Measurements from ENCODE around the gene ZNF669.
"Not testable (repeated sequence)": the region's sequence is repeated elsewhere in the genome, so short reads cannot be mapped to it uniquely, and the experiment has no call there.

The ZNF669 gene

GRCh38 chr1:247103859-247104591, at the start of gene ZNF669:
Gene ZNF669, minus strand, starts transcription at chr1:247104356. Its CDS starts 157 bp downstream, at chr1:247104199.
- DNase-seq, result peak; percentile 97

GRCh38 chr1:247147781-247148180, 43.6 kb upstream of the ZNF669 start:
- DNase-seq, result no peak

GRCh38 chr1:247147120-247147519, 43.0 kb upstream of the ZNF669 start:
- not testable (repeated sequence) for DNase-seq

GRCh38 chr1:247146671-247147070, 42.5 kb upstream of the ZNF669 start:
- no peak for DNase-seq

DNA sequence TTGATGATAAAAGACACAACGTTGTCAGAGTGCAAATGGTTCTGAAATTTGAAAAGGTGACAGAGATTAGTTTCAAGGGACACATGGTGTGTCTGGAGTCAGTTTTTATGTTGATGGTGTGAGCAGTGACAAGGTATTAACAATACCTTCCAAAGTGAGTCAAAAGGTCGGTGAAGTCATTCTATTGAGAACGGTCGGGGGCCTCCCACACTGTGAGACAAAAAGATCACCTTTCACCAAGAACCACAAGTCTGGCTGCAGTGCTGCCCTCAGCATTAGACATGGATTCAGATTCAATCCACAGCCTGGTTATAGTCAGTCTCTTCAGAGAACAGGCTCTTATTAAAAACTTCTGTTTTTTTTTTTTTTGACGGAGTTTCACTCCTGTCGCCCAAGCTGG, 41.1 kb upstream of the ZNF669 start:
- no peak for DNase-seq

DNA sequence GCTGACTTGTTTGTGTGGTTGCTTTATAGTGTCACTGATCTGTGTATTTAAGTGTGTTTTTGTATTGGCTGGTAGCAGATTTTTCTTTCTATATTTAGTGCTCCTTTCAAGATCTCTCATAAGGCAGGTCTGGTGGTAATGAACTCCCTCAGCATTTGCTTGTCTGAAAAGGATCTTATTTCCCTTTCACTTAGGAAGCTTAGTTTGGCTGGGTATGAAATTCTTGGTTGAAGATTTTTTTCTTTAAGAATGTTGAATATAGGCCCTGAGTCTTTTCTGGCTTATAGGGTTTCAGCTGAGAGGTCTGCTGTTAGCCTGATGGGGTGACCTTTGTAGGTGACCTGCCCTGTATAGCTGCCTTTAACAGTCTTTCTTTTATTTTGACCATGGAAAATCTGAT, 35.4 kb upstream of the ZNF669 start:
- DNase-seq, result not testable (repeated sequence)

DNA sequence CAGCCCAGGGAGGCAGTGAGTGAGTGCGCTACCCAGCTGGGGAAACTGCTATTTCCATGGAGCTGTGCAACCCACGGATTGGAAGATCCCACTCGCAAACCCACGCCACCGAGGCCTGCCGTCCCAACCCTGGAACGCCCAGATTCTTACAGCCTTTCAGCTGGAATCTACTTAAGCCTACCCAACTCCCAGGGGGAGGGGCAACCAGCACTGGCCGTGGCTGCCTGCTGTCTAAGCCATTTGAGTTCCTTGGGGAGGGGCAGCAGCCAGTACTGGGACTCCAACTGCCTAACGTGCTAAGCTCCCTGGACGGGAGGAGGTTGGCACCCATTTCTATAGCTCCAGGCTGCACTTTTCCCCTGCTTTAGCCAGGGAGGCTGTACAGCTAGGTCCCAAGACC, 27.1 kb upstream of the ZNF669 start:
- DNase-seq, result no peak

DNA sequence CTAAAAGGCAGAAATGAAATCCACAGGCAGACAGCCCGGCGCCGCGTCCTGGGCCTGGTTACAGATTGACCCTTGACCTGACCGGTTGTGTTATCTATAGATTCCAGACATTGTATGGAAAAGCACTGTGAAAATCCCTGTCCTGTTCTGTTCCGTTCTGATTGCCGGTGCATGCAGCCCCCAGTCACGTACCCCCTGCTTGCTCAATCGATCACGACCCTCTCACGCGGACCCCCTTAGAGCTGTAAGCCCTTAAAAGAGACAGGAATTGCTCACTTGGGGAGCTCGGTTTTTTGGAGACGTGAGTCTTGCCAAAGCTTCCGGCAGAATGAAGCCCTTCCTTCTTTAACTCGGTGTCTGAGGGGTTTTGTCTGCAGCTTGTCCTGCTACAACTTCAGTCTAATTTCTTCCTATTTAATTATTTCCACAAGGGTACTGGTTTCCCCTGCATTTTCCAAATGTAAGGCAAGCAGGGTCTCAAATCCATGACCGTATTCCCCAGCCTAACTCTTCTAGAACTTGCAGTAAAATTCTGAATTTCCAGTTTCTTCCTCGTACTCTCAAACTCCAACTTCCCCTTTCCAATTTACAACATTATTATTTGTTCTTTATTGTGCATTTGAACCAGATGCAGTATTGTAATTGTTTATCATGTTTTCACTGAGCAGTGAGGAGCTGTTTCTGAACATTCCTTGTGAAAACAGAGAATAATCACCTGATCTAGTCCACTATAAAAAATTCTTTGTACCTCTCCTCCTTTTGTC, 23.5 kb upstream of the ZNF669 start:
- peak; percentile 28 for DNase-seq

DNA sequence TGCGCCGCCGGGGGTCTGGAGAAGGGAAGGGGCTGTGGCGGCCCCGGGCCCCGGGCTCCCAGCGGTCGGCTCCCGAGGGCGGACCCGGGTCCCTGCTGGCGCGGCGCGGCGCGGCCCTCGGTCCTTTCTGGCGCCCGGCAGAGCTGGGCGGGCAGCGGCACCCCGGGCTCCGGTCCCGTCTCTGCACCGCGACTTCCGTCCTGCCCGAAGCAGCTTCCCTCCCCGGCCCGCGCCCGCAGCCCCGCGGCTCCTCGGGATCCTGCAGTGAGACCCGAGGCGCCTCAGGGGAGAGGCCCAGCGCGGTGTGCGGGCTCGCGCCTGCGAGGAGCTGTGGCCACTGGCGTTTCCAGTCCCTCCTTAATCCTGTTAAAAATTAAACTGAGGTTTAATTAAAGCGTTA, 22.4 kb upstream of the ZNF669 start:
- DNase-seq, result not testable (repeated sequence)

DNA sequence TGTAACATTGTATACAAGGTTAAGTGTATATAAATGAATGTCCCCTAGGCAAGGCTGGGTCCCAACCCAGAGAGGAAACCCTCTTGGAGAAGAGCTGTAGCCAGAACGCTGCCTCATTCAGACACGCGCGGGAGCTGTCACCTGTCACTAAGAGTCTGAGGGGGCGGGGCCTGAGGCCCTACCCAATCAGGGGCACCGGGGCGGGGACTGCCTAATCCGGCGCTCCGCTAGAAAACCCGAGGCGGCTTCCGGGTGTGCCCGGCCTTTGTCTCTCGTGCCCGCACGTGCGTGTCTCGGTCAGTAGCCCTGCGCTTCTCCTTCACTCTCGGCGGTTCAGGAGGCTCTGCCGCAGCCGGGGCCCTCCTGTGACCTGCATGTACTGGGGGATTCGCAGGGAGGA, 22.0 kb upstream of the ZNF669 start:
- DNase-seq, result not testable (repeated sequence)

DNA sequence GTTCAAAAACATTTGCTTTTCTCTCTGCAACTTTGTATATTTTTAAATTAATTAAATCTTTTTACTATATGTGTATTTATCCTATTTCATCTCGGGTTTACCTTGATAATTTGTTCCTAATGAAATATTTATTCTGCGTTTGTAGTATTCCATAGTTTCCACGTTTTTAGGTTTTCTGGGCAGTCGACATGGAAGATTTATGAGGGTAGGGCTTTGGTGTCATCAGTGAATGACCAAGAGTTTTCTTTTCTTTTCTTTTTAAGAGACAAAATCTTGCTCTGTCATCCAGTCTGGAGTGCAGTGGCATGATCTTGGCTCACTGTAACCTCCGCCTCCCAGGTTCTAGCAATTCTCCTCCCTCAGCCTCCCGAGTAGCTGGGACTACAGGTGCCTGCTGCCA, 17.2 kb upstream of the ZNF669 start:
- DNase-seq, result no peak

DNA sequence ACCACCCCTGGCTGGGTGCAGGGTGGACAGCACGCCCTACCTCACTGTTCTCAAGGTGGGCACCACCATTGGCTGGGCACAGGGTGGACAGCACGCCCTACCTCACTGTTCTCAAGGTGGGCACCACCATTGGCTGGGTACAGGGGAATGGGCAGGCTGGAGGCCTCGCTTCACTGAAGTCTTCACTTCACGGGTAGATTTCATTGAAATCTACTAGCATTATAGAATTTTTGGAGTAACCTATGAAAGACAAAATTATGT, 16.2 kb upstream of the ZNF669 start:
- DNase-seq, result not testable (repeated sequence)

- no peak for DNase-seq
These were observed 15.6 kb upstream of the ZNF669 start for GRCh38 chr1:247119600-247120407.

- peak; percentile 15 for DNase-seq
These were observed 14.8 kb upstream of the ZNF669 start for GRCh38 chr1:247118946-247119446.

GRCh38 chr1:247115545-247115944, 11.4 kb upstream of the ZNF669 start:
- DNase-seq, result no peak

DNA sequence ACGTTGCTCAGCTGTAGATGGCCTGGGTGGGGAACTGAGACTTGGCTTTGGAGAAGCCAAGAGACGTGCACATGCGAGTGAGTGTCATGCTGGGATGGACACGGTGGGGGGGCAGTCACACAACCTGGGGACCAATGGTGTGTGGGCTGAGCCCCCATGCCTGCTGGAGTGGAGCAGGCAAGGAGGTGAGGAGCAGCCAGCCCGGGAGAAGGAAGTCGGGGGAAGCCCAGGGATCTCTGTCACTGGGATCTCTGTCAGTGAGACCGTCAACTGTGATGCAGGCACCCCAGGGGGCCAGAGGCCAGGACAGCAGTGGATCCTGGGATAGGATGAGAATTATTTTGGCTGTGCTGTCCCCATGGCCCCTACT, 11.0 kb upstream of the ZNF669 start:
- no peak for DNase-seq

DNA sequence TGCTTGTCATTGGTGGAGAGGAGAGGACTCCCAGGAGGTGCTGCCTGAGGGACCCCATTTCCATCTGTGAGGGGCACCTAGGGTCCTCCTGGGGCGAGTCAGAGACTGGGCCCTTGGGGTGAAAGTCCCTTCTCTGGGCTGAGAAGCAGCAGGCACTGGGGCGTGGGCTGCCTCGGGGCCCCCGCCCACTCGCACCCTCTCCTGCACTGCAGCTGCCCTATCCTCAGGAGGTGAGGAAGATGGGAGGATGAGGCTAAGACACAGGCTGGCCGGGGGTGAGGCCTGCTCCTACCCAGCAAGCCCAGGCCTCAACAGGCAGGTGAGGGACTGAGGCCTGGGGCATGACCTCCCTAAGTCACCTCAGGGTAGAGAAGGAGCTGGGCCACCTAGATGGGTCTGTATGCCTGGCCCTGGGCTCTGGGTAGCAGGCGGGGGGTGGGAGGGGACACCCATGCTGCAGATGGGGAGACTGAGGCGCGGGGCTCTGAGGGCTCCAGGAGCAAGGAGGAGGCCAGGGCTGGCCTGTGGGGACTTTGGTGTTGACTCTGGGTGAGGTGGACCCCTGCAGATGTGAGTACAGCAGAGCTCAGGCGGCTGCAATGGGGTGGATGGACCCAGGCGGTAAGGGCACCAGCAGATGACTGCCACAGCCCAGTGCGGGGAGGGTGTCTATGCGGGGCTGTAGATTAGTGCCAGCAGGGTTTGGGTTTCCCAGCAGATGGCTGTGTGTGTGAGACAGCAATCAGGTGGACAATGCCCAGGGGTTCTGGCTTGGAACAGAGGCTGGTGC, 10.4 kb upstream of the ZNF669 start:
- DNase-seq, result no peak

GRCh38 chr1:247113733-247114271, 9.6 kb upstream of the ZNF669 start:
- DNase-seq, result no peak

- DNase-seq, result no peak
These were observed 8.9 kb upstream of the ZNF669 start for GRCh38 chr1:247113094-247113497.

DNA sequence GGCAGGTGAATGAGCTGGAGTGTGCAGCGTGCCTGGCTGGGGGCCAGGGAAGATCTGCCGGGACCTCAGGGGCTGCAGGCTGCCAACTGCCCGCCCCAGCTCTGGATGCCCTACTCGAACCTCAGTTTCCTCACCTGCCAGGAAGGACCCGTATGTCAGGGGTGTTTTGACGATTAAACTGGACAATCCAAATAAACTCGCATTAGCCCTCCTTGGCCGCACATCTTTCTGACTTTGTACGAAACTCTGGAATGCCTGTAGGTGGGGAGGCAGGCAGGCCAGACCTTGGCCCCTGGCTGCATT, 8.3 kb upstream of the ZNF669 start:
- no peak for DNase-seq

DNA sequence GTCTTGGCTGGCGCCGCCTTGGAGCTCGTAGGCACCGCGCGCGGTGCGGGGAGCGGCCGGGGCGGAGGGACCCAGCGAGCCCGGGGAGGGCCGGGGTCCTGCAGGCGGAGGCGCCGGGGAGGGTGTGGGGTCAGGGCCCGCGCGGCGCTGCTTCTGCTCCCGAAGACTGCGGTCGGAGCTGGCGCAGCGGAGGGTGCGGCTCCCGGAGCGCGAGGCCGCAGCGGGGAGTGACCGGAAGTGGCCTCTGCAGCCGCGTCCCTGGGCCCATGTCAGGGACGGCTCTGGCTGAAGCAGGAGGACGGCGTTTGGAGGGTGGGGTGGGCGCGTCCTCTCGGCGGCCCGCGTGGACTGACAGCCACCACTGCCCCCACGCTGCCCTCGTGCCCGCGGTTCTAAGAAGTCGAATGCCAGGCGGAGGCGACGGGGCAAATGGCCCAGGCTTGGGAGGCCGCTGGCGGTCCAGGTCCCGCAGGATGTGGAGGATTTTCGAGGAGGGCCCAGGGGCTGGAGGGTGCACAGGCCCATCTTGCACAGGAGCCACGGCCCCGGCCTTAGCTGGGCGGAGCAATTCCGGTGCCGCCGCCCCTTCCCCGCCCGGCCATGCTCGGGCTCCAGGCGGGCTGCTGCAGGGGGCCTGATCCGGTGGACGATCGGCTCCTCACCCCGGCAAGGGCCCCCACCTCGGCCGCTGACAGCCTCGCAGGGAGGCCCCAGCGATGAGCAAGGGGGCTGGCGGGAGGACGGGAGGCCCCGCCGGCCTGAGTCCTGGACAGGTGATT, 7.7 kb upstream of the ZNF669 start:
- DNase-seq, result peak; percentile 61

DNA sequence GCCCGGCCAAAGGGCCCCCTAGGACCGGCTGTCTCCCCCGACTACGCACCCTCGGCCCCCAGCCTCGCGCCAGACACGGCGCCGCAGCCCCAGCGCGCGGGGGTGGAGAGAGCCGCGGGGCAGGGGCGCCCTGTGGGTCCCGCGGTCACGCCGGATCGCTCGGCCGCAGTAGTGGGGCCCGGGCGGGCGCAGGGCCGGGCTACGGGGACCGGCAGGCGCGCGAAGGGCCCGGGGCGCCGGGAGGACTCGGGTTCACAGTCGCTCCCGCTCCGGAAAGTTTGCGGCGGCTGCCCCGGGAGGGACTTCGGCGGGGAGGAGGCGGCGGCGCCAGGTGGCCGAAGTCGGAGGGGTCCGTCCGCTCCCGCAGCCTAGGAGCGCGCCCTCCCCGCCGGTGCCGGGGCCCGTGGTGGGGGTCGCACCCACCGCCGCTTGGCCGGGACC, 7.1 kb upstream of the ZNF669 start:
- DNase-seq, result peak; percentile 5
